MCF 10A (cell line): ENCODE results near the gene IFITM5. TPM values are rescaled to one million over a fixed set of nuclear protein-coding genes. Genes with fewer than 3 reads are reported as not detected.

Experiments
- BruUV-seq: library from RNA; stranded (reverse); fragments of 400-500 nt; replicated peaks from 2 replicates; lab custom pipeline; 2021; lab: Mats Ljungman, UMichigan
- CTCF ChIA-PET: fragments of 300-600 bp; sonication (Branson Sonifier 250); formaldehyde crosslinking; extraction: SDS; loops from one replicate; lab custom pipeline; 2021; ENCODE audit warnings: antibody characterized with exemption, inconsistent platforms; lab: Yijun Ruan, JAX
- POLR2A ChIA-PET: fragments of 300-600, 350-650 bp; sonication (Branson Sonifier 250); formaldehyde crosslinking; extraction: SDS; loops from one replicate; lab custom pipeline; 2020; ENCODE audit warnings: antibody characterized with exemption, inconsistent platforms; lab: Yijun Ruan, JAX
- DNase-seq: peaks from one replicate; pipeline ENCODE4 v3.0.0-alpha.2; 2018; ENCODE audit not compliant: unreplicated experiment
- H3K27ac Mint-ChIP-seq: one replicate; pipeline ENCODE4 v1.8.0; 2022; ENCODE audit warnings: mild to moderate bottlenecking, low read depth, mixed read lengths; ENCODE audit not compliant: unreplicated experiment
- H3K27me3 Mint-ChIP-seq: one replicate; pipeline ENCODE4 v1.8.0; 2022; ENCODE audit warnings: mixed read lengths; ENCODE audit not compliant: insufficient read depth, unreplicated experiment
- H3K36me3 Mint-ChIP-seq: one replicate; pipeline ENCODE4 v1.8.0; 2022; ENCODE audit warnings: mild to moderate bottlenecking, moderate library complexity, mixed read lengths; ENCODE audit not compliant: insufficient read depth, unreplicated experiment
- H3K4me1 Mint-ChIP-seq: one replicate; pipeline ENCODE4 v1.8.0; 2022; ENCODE audit warnings: mixed read lengths; ENCODE audit not compliant: insufficient read depth, unreplicated experiment
- H3K4me3 Mint-ChIP-seq: one replicate; pipeline ENCODE4 v1.8.0; 2022; ENCODE audit warnings: mild to moderate bottlenecking, moderate library complexity, mixed read lengths; ENCODE audit not compliant: unreplicated experiment
- H3K9me3 Mint-ChIP-seq: one replicate; pipeline ENCODE4 v1.8.0; 2022; ENCODE audit warnings: mixed read lengths; ENCODE audit not compliant: unreplicated experiment
- intact Hi-C: fragments of 100-400 bp; cut with micrococcal nuclease; formaldehyde crosslinking; loops from 2 replicates; pipeline ENCODE4 v1.14.1; 2022
- total RNA-seq: library from RNA; stranded (reverse); gene quantifications from 2 replicates; pipeline ENCODE4 v1.2.3, GENCODE V29; 2022
- TF ChIP-seq, protein P1 (sequence below): fragments of 200-600 bp; IDR thresholded peaks from one replicate; pipeline ENCODE4 v1.8.0; 2022; ENCODE audit warnings: antibody characterized with exemption, mild to moderate bottlenecking; ENCODE audit not compliant: unreplicated experiment

Gene IFITM5
- total RNA-seq, 1 experiment from 2014 or later: not detected

DNA sequence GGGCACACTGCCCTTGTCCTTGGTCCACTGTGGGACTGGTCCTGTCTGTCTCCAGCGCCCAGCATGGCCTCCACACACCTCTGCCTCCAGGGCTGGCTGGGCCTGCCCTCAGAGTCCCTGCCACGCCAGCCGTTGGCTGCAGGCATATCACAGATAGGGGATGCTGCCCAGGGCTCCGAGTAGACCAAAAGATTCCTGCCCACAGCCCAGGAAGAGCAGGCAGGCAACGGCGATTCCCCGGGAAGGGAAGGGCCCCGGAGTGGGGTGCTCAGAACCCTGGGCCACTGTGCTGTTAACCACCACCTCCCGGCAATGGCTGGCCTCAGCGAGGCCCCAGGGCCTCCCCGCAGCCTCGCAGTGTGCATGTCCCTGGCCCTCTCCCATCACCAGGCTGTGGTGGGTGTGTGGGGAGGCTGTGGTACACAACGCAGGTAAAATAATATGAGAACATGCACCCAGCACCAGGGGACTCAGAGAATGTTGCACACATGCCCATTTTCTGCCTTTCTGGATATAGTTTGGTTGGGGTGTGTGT lies 2.2 kb downstream of the IFITM5 start:
- Mint-ChIP-seq H3K9me3 (no peaks in the 10 kb centered on the region), H3K4me1 (peaks cover 7% of the 10 kb centered on the region), H3K4me3 (no peak overlapping the region), H3K36me3 (no peaks in the 10 kb centered on the region), H3K27ac (no peak overlapping the region), H3K27me3 (no peaks in the 10 kb centered on the region)
- no TSS peak for BruUV-seq
- intact Hi-C loops: no loop called here
- TF ChIP-seq, protein P1, sequence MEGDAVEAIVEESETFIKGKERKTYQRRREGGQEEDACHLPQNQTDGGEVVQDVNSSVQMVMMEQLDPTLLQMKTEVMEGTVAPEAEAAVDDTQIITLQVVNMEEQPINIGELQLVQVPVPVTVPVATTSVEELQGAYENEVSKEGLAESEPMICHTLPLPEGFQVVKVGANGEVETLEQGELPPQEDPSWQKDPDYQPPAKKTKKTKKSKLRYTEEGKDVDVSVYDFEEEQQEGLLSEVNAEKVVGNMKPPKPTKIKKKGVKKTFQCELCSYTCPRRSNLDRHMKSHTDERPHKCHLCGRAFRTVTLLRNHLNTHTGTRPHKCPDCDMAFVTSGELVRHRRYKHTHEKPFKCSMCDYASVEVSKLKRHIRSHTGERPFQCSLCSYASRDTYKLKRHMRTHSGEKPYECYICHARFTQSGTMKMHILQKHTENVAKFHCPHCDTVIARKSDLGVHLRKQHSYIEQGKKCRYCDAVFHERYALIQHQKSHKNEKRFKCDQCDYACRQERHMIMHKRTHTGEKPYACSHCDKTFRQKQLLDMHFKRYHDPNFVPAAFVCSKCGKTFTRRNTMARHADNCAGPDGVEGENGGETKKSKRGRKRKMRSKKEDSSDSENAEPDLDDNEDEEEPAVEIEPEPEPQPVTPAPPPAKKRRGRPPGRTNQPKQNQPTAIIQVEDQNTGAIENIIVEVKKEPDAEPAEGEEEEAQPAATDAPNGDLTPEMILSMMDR: no peak
- ChIA-PET POLR2A (no interaction called here), CTCF (no interaction called here)
- DNase-seq: no peak

DNA sequence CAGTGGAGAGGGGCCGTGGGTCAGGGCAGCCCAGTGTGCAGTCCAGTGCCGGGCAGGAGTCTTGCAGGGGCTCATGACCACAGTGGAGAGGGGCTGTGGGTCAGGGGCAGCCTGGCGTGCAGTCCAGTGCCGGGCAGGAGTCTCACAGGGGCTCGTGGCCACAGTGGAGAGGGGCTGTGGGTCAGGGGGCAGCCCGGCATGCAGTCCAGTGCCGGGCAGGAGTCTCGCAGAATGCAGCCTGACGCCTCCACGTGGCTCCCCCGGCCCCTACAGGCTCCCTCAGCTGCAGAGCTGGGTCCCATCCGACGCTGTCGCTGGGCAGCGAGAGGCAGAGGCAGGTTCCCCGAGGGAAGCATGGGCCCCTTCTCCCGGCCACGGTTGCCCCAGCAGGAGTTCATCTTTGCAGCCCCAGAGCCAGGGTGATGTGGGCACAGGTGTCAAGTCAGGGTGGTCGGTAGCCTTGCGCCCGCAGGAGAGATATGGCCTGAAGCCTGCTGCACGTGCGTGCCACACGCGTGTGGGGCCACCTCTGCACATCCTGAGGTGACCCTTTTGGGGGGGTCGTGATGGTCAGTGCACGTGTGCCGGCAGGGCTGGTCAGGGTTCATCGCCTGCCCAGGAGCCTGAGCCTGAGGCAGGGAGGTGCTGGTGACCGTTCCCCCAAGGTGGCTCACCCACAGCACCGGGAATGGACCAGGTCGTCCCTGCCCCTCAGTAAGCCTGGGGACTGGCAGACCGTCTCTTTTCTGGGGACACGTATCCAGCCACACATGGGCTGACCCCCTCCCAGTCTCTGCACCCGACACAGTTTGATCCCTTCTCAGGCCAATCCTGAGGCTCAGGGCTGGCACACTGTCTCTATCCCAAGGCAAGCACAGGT lies 2.9 kb downstream of the IFITM5 start:
- DNase-seq: no peak
- Mint-ChIP-seq H3K9me3 (no peaks in the 10 kb centered on the region), H3K27me3 (no peaks in the 10 kb centered on the region), H3K4me1 (peaks cover 7% of the 10 kb centered on the region), H3K27ac (no peak overlapping the region), H3K4me3 (no peak overlapping the region), H3K36me3 (no peaks in the 10 kb centered on the region)
- no TSS peak for BruUV-seq
- POLR2A ChIA-PET: interaction anchor here (0.6 to 1.2 kb wide), 2 partner anchors 59 to 322 kb away, joined by 3 to 4 read pairs; no protein-coding TSS in a partner anchor
- TF ChIP-seq, protein P1: no peak
- CTCF ChIA-PET: interaction anchor here (0.5 kb wide), 1 partner anchor 152 kb away, joined by 3 read pairs; no protein-coding TSS in a partner anchor
- intact Hi-C loops: no loop called here

DNA sequence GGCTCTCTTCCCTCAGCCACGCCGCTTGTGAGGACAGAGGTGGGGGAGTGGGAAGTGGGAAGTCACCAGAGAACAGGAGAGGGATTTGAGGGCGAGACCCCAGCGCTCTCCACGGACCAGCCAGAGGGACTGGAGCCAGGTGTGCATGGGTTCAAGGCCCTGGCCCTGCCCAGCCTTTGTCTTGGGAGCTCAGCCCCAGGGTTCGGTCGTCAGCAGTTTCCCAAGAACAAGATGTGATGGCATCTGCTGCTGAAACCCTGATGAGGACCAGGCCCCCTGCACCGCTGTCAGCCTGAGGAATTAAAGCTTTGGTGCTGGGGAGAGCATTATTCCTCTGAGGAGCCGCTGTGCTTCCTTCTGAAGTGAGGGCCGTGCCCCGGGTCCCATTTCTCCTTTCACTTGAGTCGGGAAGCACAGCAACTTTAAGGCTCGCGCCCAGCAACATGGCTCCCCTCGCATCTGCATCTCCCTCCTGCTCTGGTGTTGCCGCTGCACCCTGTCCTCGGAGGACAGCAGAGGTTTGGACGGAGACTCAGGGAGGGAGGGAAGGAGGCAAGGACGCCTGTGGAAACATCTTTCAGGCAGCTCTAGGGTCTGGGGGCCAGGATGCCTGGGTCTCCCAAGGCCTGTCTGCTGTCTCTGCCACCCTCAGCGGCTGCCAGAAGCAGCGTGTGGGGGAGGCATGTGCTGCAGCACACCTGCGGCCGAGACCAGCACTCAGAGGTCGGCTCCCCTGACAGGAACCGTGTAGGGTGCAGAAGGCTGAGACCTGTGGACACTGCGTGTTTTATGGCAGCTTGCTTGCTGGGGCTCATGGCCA lies 3.8 kb downstream of the IFITM5 start:
- ChIA-PET CTCF (interaction anchor here (0.5 to 1.0 kb wide), 2 partner anchors 35 to 153 kb away, joined by 3 to 4 read pairs; no protein-coding TSS in a partner anchor), POLR2A (interaction anchor here (1.2 kb wide), 1 partner anchor 58 kb away, joined by 3 read pairs; no protein-coding TSS in a partner anchor)
- no peaks in the 10 kb centered on the region for H3K27me3 Mint-ChIP-seq
- H3K36me3 Mint-ChIP-seq: no peaks in the 10 kb centered on the region
- TF ChIP-seq, protein P1: no peak
- intact Hi-C loops: no loop called here
- H3K4me1 Mint-ChIP-seq: peaks cover 7% of the 10 kb centered on the region
- BruUV-seq: no TSS peak
- H3K9me3 Mint-ChIP-seq: no peaks in the 10 kb centered on the region
- no peak for DNase-seq
- H3K27ac Mint-ChIP-seq: no peak overlapping the region
- no peak overlapping the region for H3K4me3 Mint-ChIP-seq
